HG03457 (cell line): ENCODE measurements around the gene RBL2.
"Not testable (repeated sequence)": the region's sequence is repeated elsewhere in the genome, so short reads cannot be mapped to it uniquely, and the experiment has no call there.

Experiments
- ATAC-seq: cut with Tn5 transposase; IDR thresholded peaks from one replicate; pipeline ENCODE4 v1.9.1; 2021; ENCODE audit warnings: moderate number of reproducible peaks; ENCODE audit not compliant: unreplicated experiment

Gene RBL2

DNA sequence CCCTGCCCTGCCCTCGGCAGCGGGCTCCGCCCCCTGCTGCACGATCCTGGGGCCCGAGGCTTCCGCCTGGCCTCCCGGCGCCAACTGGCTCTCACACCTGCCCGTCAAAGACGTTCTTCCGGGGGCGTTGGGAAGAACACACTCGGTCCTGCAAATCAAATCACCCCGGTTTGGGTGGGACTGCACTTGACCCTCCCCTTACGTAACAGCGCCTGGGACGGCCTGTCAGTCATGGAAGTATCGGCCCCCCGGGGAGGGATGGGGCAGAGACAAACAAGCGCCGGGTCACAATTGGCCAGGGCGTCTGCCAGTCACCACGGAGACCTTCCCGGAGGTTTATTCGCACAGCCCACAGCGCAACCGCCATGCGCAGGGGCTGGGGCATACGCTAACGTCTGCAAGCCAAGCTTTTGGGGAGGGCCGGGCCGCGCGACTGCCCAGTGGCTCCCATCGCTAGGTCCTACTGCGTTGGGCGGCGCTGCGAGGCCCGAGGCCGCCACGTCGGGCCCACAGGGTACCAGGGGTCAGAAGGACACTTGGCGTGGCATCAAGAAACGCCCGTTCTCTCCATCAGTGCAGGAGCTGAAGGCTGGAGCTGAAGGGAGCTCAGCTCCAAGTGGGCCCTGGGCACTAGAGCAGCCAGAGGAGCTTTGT, 69.1 kb downstream of the RBL2 start:
- peak; percentile 97 for ATAC-seq

- no peak for ATAC-seq
Observed at GRCh38 chr16:53503991-53504663, 69.9 kb downstream of the RBL2 start.

- ATAC-seq = no peak
Observed at GRCh38 chr16:53504665-53505064, 70.4 kb downstream of the RBL2 start.

- ATAC-seq = no peak
Observed at GRCh38 chr16:53506254-53506653, 72.0 kb downstream of the RBL2 start.

DNA sequence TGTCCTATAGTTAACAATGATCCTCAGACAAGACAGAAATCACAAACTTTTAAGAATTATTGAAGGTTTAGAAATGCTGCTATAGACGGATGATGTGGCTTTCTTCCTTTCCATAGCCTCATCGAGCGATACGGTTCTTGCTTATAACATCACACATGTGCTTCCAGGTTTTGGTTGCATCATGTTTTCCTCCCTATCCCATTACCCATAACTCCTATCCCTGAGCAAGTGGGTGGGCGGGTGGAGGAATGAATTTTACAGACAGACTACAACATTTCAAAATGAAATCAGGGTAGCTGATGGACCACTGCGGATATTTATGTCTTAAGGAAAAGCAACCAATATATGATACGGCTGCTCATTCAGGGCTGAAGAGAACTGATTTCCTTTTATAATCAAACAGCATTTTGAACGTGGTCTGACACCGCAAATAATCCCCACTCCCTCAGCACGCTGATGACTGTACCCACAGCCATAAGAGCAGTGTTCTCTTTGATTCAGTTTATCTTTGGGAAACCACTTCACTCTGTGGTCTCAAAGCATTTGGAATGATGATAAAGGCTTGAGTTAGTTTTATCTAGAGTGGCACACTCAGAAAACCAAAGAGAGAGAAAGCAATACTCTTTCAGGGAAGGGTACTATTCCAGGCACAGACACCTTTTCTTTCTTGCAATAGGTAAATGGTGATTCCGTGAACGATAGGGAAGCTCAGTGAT, 73.4 kb downstream of the RBL2 start:
- no peak for ATAC-seq

GRCh38 chr16:53509906-53510703, 75.8 kb downstream of the RBL2 start:
- no peak for ATAC-seq

DNA sequence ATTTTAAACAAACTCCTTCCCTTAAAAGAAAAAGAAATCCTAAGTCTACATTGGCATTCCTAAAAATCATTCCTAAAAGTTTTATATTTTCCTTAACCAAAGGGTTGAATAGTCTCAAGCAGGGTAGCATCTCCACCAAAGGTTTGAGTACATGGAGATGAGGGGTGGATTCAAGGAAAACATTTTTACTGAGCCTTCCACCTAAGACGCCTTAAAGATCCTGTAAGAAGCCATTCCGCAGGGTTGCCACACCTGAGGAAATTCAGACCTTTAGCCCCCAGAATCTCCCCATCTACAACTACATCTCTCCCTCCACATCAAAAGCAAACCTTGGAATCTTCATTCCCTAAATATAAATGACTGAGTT, 76.4 kb downstream of the RBL2 start:
- no peak for ATAC-seq

DNA sequence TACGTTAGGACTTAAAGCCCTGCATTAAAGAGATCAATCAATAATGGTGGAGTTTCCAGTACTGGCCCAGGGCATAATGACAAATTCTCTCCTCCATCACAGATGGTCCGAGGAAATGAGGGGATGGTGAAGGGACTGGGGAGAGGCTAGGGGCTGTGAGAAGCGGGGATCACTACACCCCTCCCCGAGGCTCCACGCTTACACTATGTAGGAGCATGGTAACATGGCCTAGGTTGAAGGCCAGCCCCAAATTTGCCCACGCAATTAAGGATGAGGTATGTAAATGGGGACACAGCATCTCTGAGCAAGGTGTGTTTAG, 76.8 kb downstream of the RBL2 start:
- no peak for ATAC-seq

DNA sequence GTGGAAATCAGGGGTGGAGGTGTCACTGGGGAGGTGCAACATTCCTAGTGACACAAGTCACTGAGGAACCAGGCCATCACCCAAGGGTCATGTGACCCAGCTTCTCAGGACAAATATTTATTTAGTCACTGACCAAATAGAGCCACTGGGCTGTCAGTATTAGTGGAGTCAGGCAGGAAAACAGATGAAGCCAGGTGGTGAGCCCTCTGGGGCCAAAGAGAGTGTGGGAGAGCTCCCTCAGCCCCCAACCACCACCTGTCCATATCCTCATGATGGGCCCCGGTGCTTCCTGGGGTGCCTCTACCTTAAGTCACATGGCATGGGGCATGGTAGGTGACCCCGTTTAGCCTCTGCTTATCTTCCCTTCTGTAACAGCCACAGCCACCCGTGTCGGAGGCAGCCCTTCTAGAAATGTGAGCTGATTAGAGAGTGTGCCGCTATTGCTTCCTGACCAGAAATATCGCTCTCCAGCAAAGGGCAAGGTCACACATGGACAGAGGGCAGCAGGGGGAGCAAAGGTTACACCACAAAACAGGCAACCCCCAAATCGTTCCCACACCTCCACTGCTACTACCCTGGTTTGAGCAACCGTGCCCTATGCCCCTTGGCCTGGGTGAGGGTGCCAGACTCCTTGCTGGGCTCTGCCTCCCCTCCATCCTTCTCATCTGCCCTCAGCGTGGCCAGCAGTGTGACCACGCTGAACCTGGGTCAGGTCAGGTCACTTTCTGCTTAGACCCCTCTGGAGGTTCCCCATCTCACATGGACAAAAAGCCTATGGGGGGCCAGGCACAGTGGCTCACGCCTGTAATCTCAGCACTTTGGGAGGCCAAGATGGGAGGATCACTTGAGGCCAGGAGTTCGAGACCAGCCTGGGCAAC, 77.4 kb downstream of the RBL2 start:
- ATAC-seq = no peak

- ATAC-seq = not testable (repeated sequence)
Observed at GRCh38 chr16:53512795-53513194, 78.5 kb downstream of the RBL2 start.

DNA sequence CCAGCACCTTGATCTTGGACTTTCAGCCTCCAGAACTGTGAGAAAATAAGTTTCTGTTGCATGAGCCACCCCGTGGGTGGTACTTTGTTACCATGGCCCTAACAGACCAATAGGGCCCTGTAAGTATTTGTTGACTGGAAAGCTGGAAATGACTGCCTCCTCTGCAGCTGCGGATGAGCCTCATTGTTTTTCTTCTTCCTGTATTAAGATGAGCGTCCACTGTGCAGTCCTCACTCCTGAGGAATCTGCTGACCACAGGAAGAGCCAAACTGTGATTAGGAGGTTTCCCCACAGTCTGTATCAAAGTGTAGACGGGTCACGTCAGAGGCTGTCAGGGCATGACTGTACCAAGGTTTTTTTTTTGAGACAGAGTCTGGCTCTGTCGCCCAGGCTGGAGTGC, 81.0 kb downstream of the RBL2 start:
- no peak for ATAC-seq

DNA sequence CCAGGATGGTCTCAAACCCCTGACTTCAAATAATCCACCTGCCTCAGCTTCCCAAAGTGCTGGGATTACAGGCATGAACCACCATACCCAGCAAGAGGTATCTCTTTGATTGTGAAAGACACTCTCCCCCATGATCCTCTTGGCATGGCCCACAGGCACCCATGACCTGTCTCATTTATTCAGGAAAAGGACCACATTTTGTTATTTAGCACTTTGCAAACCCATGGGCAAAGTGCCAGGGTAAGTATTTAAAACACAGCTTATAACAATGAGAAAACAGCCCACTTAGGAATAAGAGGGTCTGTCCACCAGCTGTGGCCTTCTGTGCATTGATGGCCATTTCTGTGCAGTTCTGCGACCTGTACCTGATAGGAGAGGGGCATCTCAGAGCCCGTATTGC, 81.5 kb downstream of the RBL2 start:
- no peak for ATAC-seq

DNA sequence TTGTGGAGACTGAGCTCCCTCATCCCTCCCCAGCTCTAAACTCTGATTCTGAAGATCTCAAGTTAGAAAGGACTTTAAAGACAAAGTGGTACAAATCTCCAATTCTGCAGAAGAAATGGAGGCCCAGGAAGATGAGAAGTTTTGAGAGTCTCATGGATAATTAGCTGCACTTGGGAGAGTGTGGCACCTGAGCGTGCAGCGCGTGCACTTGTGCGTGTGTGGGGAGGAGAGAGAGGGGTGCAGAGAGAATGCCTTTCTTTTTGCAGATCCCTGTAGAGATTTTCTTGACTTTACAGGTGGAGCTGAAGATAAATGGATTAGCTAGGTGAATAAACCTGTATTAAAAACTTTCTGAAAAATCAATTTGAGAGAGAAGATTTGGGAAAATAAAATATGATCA, 83.6 kb downstream of the RBL2 start:
- ATAC-seq = no peak

DNA sequence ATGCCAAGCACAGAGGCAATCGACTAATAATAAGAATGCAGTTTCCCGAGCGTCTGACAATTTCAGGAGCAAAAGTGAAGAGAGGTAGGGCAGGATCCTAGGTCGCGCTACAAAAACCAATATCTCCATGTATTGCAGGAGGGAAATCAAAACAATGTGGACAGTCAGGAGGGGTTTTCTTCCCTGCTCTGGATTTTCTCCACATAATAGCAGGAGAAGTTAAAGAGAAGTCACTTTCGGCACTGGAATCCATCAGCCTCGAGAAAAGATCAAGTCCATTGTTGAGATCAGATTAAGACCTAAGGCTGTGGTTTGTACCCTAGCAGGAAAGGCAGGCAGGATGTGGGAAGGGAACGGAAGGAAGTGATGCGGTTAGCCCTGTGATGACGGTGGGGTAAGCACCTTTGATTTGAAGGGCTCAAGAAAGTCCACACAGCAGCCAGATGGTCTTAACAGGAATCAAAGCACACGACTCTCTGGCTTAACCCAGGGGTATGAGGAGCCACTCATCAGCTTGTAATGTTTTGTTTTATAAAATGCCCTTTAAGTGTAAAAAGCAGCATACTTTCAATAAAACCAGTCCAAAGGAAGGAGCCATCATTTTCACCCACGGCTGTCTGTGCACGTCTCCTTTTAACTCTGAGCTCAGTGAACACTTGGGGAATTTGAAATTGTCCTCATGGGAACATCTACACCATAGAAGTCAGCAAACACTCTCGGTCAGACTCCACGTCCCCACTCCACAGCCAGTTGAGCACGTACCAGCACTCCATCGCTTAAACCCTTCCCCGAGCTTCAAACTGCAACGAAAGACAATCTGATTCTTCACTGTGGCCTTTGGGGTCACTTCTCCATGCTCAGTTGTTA, 84.5 kb downstream of the RBL2 start:
- ATAC-seq = peak; percentile 98

- ATAC-seq = no peak
Observed at GRCh38 chr16:53519417-53520091, 85.3 kb downstream of the RBL2 start.

DNA sequence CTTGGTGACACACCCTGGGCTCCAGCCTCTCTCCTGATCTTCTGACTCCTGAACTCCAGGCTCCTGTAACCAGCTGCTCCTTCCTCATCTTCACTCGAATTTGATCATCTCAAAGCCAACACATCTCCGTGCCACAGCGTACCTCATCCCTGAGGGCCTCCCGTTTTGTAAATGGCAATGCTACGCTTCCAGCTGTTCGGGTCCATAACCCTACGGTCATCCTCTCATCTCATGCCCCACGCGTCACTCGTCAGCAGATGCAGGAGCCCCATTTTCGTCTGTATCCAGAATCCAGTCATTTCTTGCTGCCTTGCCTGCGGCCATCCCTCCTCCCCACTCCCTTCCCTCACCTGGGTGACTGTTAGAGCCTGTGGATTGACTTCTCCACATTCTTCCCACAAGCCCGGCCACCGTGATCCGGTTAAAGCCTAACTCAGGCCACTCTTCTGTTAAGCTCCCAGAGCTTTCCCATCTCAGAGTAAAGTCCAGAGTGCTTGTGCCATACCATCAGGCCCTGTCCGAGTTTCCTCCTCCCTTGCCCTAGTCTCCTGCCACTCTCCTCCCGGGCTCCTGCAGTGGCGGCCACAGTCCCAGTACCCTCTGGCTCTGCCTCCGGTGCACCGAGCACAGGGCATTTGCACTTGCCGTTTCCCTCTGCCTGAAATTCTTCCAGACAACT, 89.0 kb downstream of the RBL2 start:
- ATAC-seq = no peak

GRCh38 chr16:53523971-53524548, 89.8 kb downstream of the RBL2 start:
- ATAC-seq = no peak

DNA sequence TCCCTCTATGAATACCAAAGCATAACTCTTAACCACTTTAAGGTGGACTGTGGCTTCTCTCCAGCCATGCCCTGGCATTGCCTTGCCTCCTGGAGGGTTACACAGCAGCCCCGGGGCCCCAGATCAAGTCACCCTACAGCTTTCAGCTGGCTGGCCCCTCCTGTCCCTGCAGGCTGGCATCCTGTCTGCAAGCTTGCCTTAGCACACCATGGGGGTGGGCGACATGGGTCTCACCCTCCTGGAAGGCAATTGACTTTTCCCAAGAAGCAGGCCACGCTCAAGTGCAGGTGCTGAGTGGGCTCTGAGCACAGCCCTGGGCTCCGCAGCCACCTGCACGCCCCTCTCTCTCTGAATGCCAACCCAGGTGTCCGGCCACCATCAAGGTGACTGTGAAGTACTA, 94.5 kb downstream of the RBL2 start:
- ATAC-seq = no peak
